OCI-LY7 (cell line): ENCODE data around the gene PRRT1B.

Experiments used
- EZH2phosphoT487 ChIP-seq: fragments of 200-600 bp; sonication (generic); IDR thresholded peaks from 2 replicates; pipeline ENCODE4 v1.6.1; 2018; ENCODE audit warnings: low read depth, borderline replicate concordance, mild to moderate bottlenecking, mixed run types, antibody characterized with exemption, low read length, moderate library complexity, mixed read lengths
- TF ChIP-seq, protein P1 (sequence below): fragments of 200-600 bp; sonication (generic); conservative IDR thresholded peaks from 2 replicates; pipeline ENCODE4 v1.5.1; 2014; ENCODE audit warnings: mild to moderate bottlenecking, antibody characterized with exemption, low read length, moderate library complexity, mixed read lengths

DNA sequence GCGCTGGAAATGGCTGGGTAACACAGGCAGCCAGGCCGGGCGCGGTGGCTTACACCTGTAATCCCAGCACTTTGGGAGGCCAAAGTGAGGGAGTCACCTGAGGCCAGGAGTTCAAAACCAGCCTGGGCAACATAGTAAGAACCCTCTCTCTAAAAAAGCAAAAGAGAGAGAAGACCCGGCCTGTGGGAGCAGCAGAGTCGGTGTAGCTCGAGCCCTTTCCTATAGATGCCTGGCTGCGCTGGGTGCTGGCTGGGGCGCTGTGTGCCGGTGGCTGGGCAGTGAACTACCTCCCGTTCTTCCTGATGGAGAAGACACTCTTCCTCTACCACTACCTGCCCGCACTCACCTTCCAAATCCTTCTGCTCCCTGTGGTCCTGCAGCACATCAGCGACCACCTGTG is 23.5 kb upstream of the PRRT1B start:
- TF ChIP-seq, protein P1, sequence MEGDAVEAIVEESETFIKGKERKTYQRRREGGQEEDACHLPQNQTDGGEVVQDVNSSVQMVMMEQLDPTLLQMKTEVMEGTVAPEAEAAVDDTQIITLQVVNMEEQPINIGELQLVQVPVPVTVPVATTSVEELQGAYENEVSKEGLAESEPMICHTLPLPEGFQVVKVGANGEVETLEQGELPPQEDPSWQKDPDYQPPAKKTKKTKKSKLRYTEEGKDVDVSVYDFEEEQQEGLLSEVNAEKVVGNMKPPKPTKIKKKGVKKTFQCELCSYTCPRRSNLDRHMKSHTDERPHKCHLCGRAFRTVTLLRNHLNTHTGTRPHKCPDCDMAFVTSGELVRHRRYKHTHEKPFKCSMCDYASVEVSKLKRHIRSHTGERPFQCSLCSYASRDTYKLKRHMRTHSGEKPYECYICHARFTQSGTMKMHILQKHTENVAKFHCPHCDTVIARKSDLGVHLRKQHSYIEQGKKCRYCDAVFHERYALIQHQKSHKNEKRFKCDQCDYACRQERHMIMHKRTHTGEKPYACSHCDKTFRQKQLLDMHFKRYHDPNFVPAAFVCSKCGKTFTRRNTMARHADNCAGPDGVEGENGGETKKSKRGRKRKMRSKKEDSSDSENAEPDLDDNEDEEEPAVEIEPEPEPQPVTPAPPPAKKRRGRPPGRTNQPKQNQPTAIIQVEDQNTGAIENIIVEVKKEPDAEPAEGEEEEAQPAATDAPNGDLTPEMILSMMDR = no peak
- no peak for TF ChIP-seq EZH2phosphoT487
